ENCODE measurements around the gene EPHA6. TPM values are rescaled to one million over a fixed set of nuclear protein-coding genes. Genes with fewer than 3 reads are reported as not detected.

EPHA6 gene
- total RNA-seq, 1 donor from 2014 or later = 1.2 TPM

GRCh38 chr3:97720417-97720816 is 906.0 kb downstream of the EPHA6 start:
- Histone ChIP-seq H3K27ac (no peak overlapping the region), H3K4me3 (no peak overlapping the region), H3K36me3 (no peaks in the 10 kb centered on the region), H3K27me3 (no peaks in the 10 kb centered on the region), H3K4me1 (no peaks in the 10 kb centered on the region), H3K9me3 (no peaks in the 10 kb centered on the region)
- TF ChIP-seq, protein P1, sequence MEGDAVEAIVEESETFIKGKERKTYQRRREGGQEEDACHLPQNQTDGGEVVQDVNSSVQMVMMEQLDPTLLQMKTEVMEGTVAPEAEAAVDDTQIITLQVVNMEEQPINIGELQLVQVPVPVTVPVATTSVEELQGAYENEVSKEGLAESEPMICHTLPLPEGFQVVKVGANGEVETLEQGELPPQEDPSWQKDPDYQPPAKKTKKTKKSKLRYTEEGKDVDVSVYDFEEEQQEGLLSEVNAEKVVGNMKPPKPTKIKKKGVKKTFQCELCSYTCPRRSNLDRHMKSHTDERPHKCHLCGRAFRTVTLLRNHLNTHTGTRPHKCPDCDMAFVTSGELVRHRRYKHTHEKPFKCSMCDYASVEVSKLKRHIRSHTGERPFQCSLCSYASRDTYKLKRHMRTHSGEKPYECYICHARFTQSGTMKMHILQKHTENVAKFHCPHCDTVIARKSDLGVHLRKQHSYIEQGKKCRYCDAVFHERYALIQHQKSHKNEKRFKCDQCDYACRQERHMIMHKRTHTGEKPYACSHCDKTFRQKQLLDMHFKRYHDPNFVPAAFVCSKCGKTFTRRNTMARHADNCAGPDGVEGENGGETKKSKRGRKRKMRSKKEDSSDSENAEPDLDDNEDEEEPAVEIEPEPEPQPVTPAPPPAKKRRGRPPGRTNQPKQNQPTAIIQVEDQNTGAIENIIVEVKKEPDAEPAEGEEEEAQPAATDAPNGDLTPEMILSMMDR (IDR thresholded peaks at IDR 0.05) = no peak
- no peak for TF ChIP-seq POLR2AphosphoS5 (IDR thresholded peaks at IDR 0.05; ENCODE audit: insufficient read depth in 1 of 2, low read depth in 1 of 2)
- TF ChIP-seq POLR2A (IDR thresholded peaks at IDR 0.05) = no peak
- intact Hi-C loops (cut with DNase I) = no loop called here
- DNase-seq (ENCODE audit: extremely low spot score in 2 of 2) = no peak

GRCh38 chr3:97721446-97721845 is 907.1 kb downstream of the EPHA6 start:
- intact Hi-C loops (cut with DNase I) = no loop called here
- H3K27me3 ChIP-seq = no peaks in the 10 kb centered on the region
- no peak for DNase-seq (ENCODE audit: extremely low spot score in 2 of 2)
- no peak overlapping the region for H3K4me3 ChIP-seq
- H3K36me3 ChIP-seq = no peaks in the 10 kb centered on the region
- H3K9me3 ChIP-seq = no peaks in the 10 kb centered on the region
- H3K27ac ChIP-seq = no peak overlapping the region
- H3K4me1 ChIP-seq = no peaks in the 10 kb centered on the region
- no peak for TF ChIP-seq POLR2AphosphoS5 (IDR thresholded peaks at IDR 0.05; ENCODE audit: insufficient read depth in 1 of 2, low read depth in 1 of 2)
- TF ChIP-seq POLR2A (IDR thresholded peaks at IDR 0.05) = no peak
- TF ChIP-seq, protein P1 (IDR thresholded peaks at IDR 0.05) = no peak

- Histone ChIP-seq H3K27me3 (no peaks in the 10 kb centered on the region), H3K36me3 (no peaks in the 10 kb centered on the region), H3K4me3 (no peak overlapping the region), H3K9me3 (no peaks in the 10 kb centered on the region), H3K27ac (no peak overlapping the region), H3K4me1 (no peaks in the 10 kb centered on the region)
- intact Hi-C loops (cut with DNase I) = no loop called here
- TF ChIP-seq, protein P1 (IDR thresholded peaks at IDR 0.05) = no peak
- TF ChIP-seq POLR2A (IDR thresholded peaks at IDR 0.05) = no peak
- no peak for TF ChIP-seq POLR2AphosphoS5 (IDR thresholded peaks at IDR 0.05; ENCODE audit: insufficient read depth in 1 of 2, low read depth in 1 of 2)
- DNase-seq (ENCODE audit: extremely low spot score in 2 of 2) = no peak
Observed at GRCh38 chr3:97736928-97737327, 922.5 kb downstream of the EPHA6 start.

- H3K9me3 ChIP-seq = no peaks in the 10 kb centered on the region
- H3K36me3 ChIP-seq = no peaks in the 10 kb centered on the region
- no peaks in the 10 kb centered on the region for H3K4me1 ChIP-seq
- intact Hi-C loops (cut with DNase I) = no loop called here
- no peak for DNase-seq (ENCODE audit: extremely low spot score in 2 of 2)
- H3K4me3 ChIP-seq = no peak overlapping the region
- no peaks in the 10 kb centered on the region for H3K27me3 ChIP-seq
- TF ChIP-seq POLR2A (IDR thresholded peaks at IDR 0.05) (no peak), POLR2AphosphoS5 (IDR thresholded peaks at IDR 0.05; ENCODE audit: insufficient read depth in 1 of 2, low read depth in 1 of 2) (no peak)
- TF ChIP-seq, protein P1 (IDR thresholded peaks at IDR 0.05) = no peak
- no peak overlapping the region for H3K27ac ChIP-seq
Observed at GRCh38 chr3:97738761-97739160, 924.4 kb downstream of the EPHA6 start.

- H3K4me3 ChIP-seq = no peak overlapping the region
- no peaks in the 10 kb centered on the region for H3K4me1 ChIP-seq
- no peaks in the 10 kb centered on the region for H3K36me3 ChIP-seq
- no peaks in the 10 kb centered on the region for H3K9me3 ChIP-seq
- DNase-seq (ENCODE audit: extremely low spot score in 2 of 2) = no peak
- TF ChIP-seq POLR2A (IDR thresholded peaks at IDR 0.05) (no peak), POLR2AphosphoS5 (IDR thresholded peaks at IDR 0.05; ENCODE audit: insufficient read depth in 1 of 2, low read depth in 1 of 2) (no peak)
- TF ChIP-seq, protein P1 (IDR thresholded peaks at IDR 0.05) = no peak
- H3K27ac ChIP-seq = no peak overlapping the region
- intact Hi-C loops (cut with DNase I) = no loop called here
- H3K27me3 ChIP-seq = no peaks in the 10 kb centered on the region
Observed at GRCh38 chr3:97742036-97742435, 927.6 kb downstream of the EPHA6 start.
